HEK293 (cell line): ENCODE data around the gene CPSF2.
"Not testable (repeated sequence)": the region's sequence is repeated elsewhere in the genome, so short reads cannot be mapped to it uniquely, and the experiment has no call there.

Experiments
- CTCF ChIA-PET: fragments of 350-600 bp; formaldehyde crosslinking; extraction: SDS; loops from one replicate; lab custom pipeline; 2021; ENCODE audit warnings: antibody characterized with exemption; lab: Yijun Ruan, JAX
- POLR2A ChIA-PET: fragments of 300-600 bp; formaldehyde crosslinking; extraction: SDS; loops from one replicate; lab custom pipeline; 2020; ENCODE audit warnings: antibody characterized with exemption, inconsistent platforms; lab: Yijun Ruan, JAX
- H3K27ac ChIP-seq: fragments of 200-500 bp; sonication (Bioruptor generic); 2 replicates; pipeline ENCODE4 v1.5.1; 2014; ENCODE audit warnings: low read depth, low read length, control low read depth, inconsistent platforms; ENCODE audit errors: extremely low read depth
- H3K36me3 ChIP-seq, 2 experiments: fragments of 200-500 bp in 1 of 2; sonication (Bioruptor generic) in 1 of 2; 1 replicate in 1 of 2; 2 replicates in 1 of 2; pipeline ENCODE4 v1.5.1; 2014 to 2017; ENCODE audit warnings: inconsistent platforms in 2 of 2, low read length in 2 of 2; ENCODE audit not compliant: control insufficient read depth in 2 of 2, insufficient read depth in 1 of 2
- H3K4me1 ChIP-seq: fragments of 200-500 bp; sonication (Bioruptor generic); 2 replicates; pipeline ENCODE4 v1.5.1; 2014; ENCODE audit warnings: mild to moderate bottlenecking, low read length, inconsistent platforms; ENCODE audit not compliant: control insufficient read depth, insufficient read depth
- H3K4me3 ChIP-seq: 2 replicates; pipeline ENCODE4 v1.5.1; 2011; ENCODE audit warnings: low read depth, mild to moderate bottlenecking, control low read depth, low read length, moderate library complexity
- H3K9me3 ChIP-seq: fragments of 200-500 bp; sonication (Bioruptor generic); 2 replicates; pipeline ENCODE4 v1.5.1; 2014; ENCODE audit warnings: low read depth, low read length, inconsistent platforms; ENCODE audit not compliant: control insufficient read depth, insufficient read depth
- HOXD13 ChIP-seq: sonication (generic); formaldehyde crosslinking; IDR thresholded peaks from 2 replicates; pipeline ENCODE4 v1.8.0; 2022; ENCODE audit warnings: missing genetic modification reagents, borderline replicate concordance
- INSM2 ChIP-seq: fragments of 450-650 bp; formaldehyde crosslinking; IDR thresholded peaks from 2 replicates; pipeline ENCODE4 v1.5.1; 2016; ENCODE audit warnings: missing biosample characterization, missing genetic modification characterization
- KLF1 ChIP-seq: fragments of 450-650 bp; formaldehyde crosslinking; IDR thresholded peaks from 2 replicates; pipeline ENCODE4 v1.5.1; 2016; ENCODE audit warnings: missing biosample characterization, missing genetic modification characterization
- REPIN1 ChIP-seq: fragments of 450-650 bp; formaldehyde crosslinking; IDR thresholded peaks from 2 replicates; pipeline ENCODE4 v1.5.1; 2017; ENCODE audit warnings: missing biosample characterization, missing genetic modification characterization, low read depth
- ZBTB20 ChIP-seq: fragments of 450-650 bp; formaldehyde crosslinking; IDR thresholded peaks from 2 replicates; pipeline ENCODE4 v1.5.1; 2016; ENCODE audit warnings: missing biosample characterization, missing genetic modification characterization
- ZBTB21 ChIP-seq: fragments of 450-650 bp; formaldehyde crosslinking; IDR thresholded peaks from 2 replicates; pipeline ENCODE4 v1.5.1; 2017; ENCODE audit warnings: missing biosample characterization, missing genetic modification characterization
- ZBTB48 ChIP-seq: fragments of 450-650 bp; formaldehyde crosslinking; IDR thresholded peaks from 2 replicates; pipeline ENCODE4 v1.5.1; 2016; ENCODE audit warnings: missing biosample characterization, missing genetic modification characterization
- ZNF133 ChIP-seq: fragments of 450-650 bp; formaldehyde crosslinking; IDR thresholded peaks from 2 replicates; pipeline ENCODE4 v1.5.1; 2016; ENCODE audit warnings: missing biosample characterization, missing genetic modification characterization
- ZNF155 ChIP-seq: fragments of 450-650 bp; formaldehyde crosslinking; IDR thresholded peaks from 2 replicates; pipeline ENCODE4 v1.5.1; 2016; ENCODE audit warnings: missing biosample characterization, missing genetic modification characterization
- ZNF211 ChIP-seq: fragments of 450-650 bp; formaldehyde crosslinking; IDR thresholded peaks from 2 replicates; pipeline ENCODE4 v1.5.1; 2016; ENCODE audit warnings: low read depth, missing biosample characterization, missing genetic modification characterization
- ZNF324 ChIP-seq: fragments of 450-650 bp; formaldehyde crosslinking; IDR thresholded peaks from 2 replicates; pipeline ENCODE4 v1.5.1; 2016; ENCODE audit warnings: missing biosample characterization, missing genetic modification characterization
- ZNF362 ChIP-seq: fragments of 450-650 bp; formaldehyde crosslinking; IDR thresholded peaks from 2 replicates; pipeline ENCODE4 v1.5.1; 2016; ENCODE audit warnings: missing biosample characterization, missing genetic modification characterization
- ZNF830 ChIP-seq: fragments of 450-650 bp; IDR thresholded peaks from 2 replicates; pipeline ENCODE4 v1.5.0; 2018; ENCODE audit warnings: missing biosample characterization, missing genetic modification characterization, low read depth, mild to moderate bottlenecking, moderate library complexity
- ZSCAN5A ChIP-seq: fragments of 450-650 bp; formaldehyde crosslinking; IDR thresholded peaks from 2 replicates; pipeline ENCODE4 v1.5.1; 2016; ENCODE audit warnings: missing biosample characterization, missing genetic modification characterization

Gene CPSF2

GRCh38 chr14:92207012-92207927, 85.5 kb downstream of the CPSF2 start:
- POLR2A ChIA-PET, result no interaction called here
- CTCF ChIA-PET, result no interaction called here
- Histone ChIP-seq H3K36me3 (no peaks in the 10 kb centered on the region), H3K4me1 (no peaks in the 10 kb centered on the region), H3K27ac (no peak overlapping the region), H3K4me3 (no peak overlapping the region), H3K9me3 (no peaks in the 10 kb centered on the region)
- TF ChIP-seq ZNF155 (tag by site-specific recombination), result no peak
- TF ChIP-seq KLF1, result peak; percentile 48; the same call in 1 of the 2 replicates

- no peak overlapping the region for H3K4me3 ChIP-seq
- ChIA-PET CTCF (no interaction called here), POLR2A (no interaction called here)
- H3K27ac ChIP-seq, result no peak overlapping the region
- H3K36me3 ChIP-seq, result no peaks in the 10 kb centered on the region
- H3K9me3 ChIP-seq, result no peaks in the 10 kb centered on the region
- no peak for TF ChIP-seq INSM2 (tag by site-specific recombination)
- TF ChIP-seq ZNF324, result no peak
- no peak for TF ChIP-seq ZBTB48 (tag by site-specific recombination)
- H3K4me1 ChIP-seq, result no peaks in the 10 kb centered on the region
These were observed 86.1 kb downstream of the CPSF2 start for GRCh38 chr14:92207928-92208265.

- no peak overlapping the region for H3K27ac ChIP-seq
- no peaks in the 10 kb centered on the region for H3K36me3 ChIP-seq
- H3K4me1 ChIP-seq, result no peaks in the 10 kb centered on the region
- no peaks in the 10 kb centered on the region for H3K9me3 ChIP-seq
- TF ChIP-seq HOXD13 (CRISPR knock-in tag), result no peak
- no peak for TF ChIP-seq ZNF211 (tag by site-specific recombination)
- no peak for TF ChIP-seq ZNF830
- no peak for TF ChIP-seq ZBTB21 (tag by site-specific recombination)
- no peak for TF ChIP-seq ZNF362 (tag by site-specific recombination)
- no peak for TF ChIP-seq ZNF133 (tag by site-specific recombination)
- no peak for TF ChIP-seq ZBTB20 (tag by site-specific recombination)
- no peak for TF ChIP-seq REPIN1 (tag by site-specific recombination)
- no peak for TF ChIP-seq ZSCAN5A (tag by site-specific recombination)
- no peak overlapping the region for H3K4me3 ChIP-seq
- ChIA-PET CTCF (interaction anchor here (0.6 kb wide), 1 partner anchor 1793 kb away, joined by 3 read pairs; no protein-coding TSS in a partner anchor), POLR2A (no interaction called here)
These were observed 87.4 kb downstream of the CPSF2 start for GRCh38 chr14:92209141-92209540.

GRCh38 chr14:92213125-92213524, 91.4 kb downstream of the CPSF2 start:
- POLR2A ChIA-PET, CTCF ChIA-PET, H3K4me3 ChIP-seq, H3K9me3 ChIP-seq, H3K4me1 ChIP-seq, H3K27ac ChIP-seq, H3K36me3 ChIP-seq: not testable (repeated sequence)
